WTC11 (cell line): Measurements from ENCODE around the gene RFC4. TPM values are rescaled to one million over a fixed set of nuclear protein-coding genes. Genes with fewer than 3 reads are reported as not detected.

Experiments used
- ATAC-seq: fragments of 200-7000 bp; cut with Tn5 transposase; 2 replicates; pipeline ENCODE4 v1.10.0; 2021; ENCODE audit warnings: mild to moderate bottlenecking, moderate library complexity
- CTCF ChIA-PET: fragments of 300-600 bp; sonication (Branson Sonifier 250); formaldehyde crosslinking; loops from one replicate; lab custom pipeline; 2021; ENCODE audit warnings: antibody characterized with exemption; lab: Charles Lee
- POLR2A ChIA-PET: fragments of 350-600 bp; sonication (Branson Sonifier 250); formaldehyde crosslinking; loops from one replicate; lab custom pipeline; 2021; ENCODE audit warnings: antibody characterized with exemption; lab: Charles Lee
- DNase-seq: peaks from one replicate; pipeline ENCODE4 v3.0.0; 2021; ENCODE audit warnings: low spot score
- H3K27ac Mint-ChIP-seq: 2 replicates; pipeline ENCODE4 v1.8.0; 2021; ENCODE audit warnings: mixed read lengths
- H3K27me3 Mint-ChIP-seq: 2 replicates; pipeline ENCODE4 v1.8.0; 2021; ENCODE audit warnings: low read depth, mild to moderate bottlenecking, moderate library complexity, mixed read lengths
- H3K36me3 Mint-ChIP-seq: 2 replicates; pipeline ENCODE4 v1.8.0; 2021; ENCODE audit warnings: mixed read lengths
- H3K4me1 Mint-ChIP-seq: 2 replicates; pipeline ENCODE4 v1.8.0; 2022; ENCODE audit warnings: mixed read lengths
- H3K4me3 Mint-ChIP-seq: 2 replicates; pipeline ENCODE4 v1.8.0; 2021; ENCODE audit warnings: mild to moderate bottlenecking, moderate library complexity, mixed read lengths
- H3K9me3 Mint-ChIP-seq: 2 replicates; pipeline ENCODE4 v1.8.0; 2021; ENCODE audit warnings: mixed read lengths
- CREB1 ChIP-seq: sonication (generic); formaldehyde crosslinking; IDR thresholded peaks from 2 replicates; pipeline ENCODE4 v1.8.0; 2023; ENCODE audit warnings: mild to moderate bottlenecking, missing genetic modification reagents
- FOXJ3 ChIP-seq: sonication (generic); formaldehyde crosslinking; IDR thresholded peaks from 2 replicates; pipeline ENCODE4 v1.9.0; 2021; ENCODE audit warnings: missing genetic modification reagents, mild to moderate bottlenecking, borderline replicate concordance
- FOXP1 ChIP-seq: sonication (generic); formaldehyde crosslinking; IDR thresholded peaks from 2 replicates; pipeline ENCODE4 v1.8.0; 2022; ENCODE audit warnings: missing genetic modification reagents, mild to moderate bottlenecking, moderate library complexity, borderline replicate concordance
- NR1H2 ChIP-seq: sonication (generic); formaldehyde crosslinking; IDR thresholded peaks from 2 replicates; pipeline ENCODE4 v1.9.0; 2021; ENCODE audit warnings: mild to moderate bottlenecking, moderate library complexity, missing genetic modification reagents
- RELA ChIP-seq: sonication (generic); formaldehyde crosslinking; IDR thresholded peaks from 2 replicates; pipeline ENCODE4 v1.8.1; 2022; ENCODE audit warnings: missing genetic modification reagents, mild to moderate bottlenecking, borderline replicate concordance
- TCF7 ChIP-seq: sonication (generic); formaldehyde crosslinking; IDR thresholded peaks from 2 replicates; pipeline ENCODE4 v1.8.0; 2022; ENCODE audit warnings: mild to moderate bottlenecking, low read depth, missing genetic modification reagents, moderate library complexity
- TEAD1 ChIP-seq: sonication (generic); formaldehyde crosslinking; IDR thresholded peaks from 2 replicates; pipeline ENCODE4 v1.8.0; 2022; ENCODE audit warnings: mild to moderate bottlenecking, missing genetic modification reagents
- TEAD4 ChIP-seq: sonication (generic); formaldehyde crosslinking; IDR thresholded peaks from 2 replicates; pipeline ENCODE4 v1.8.0; 2022; ENCODE audit warnings: mild to moderate bottlenecking, missing genetic modification reagents
- TP53 ChIP-seq: sonication (generic); formaldehyde crosslinking; IDR thresholded peaks from 2 replicates; pipeline ENCODE4 v1.8.1; 2023; ENCODE audit warnings: mild to moderate bottlenecking, missing genetic modification reagents
- ZNF232 ChIP-seq: sonication (generic); formaldehyde crosslinking; IDR thresholded peaks from 2 replicates; pipeline ENCODE4 v1.8.0; 2022; ENCODE audit warnings: mild to moderate bottlenecking, missing genetic modification reagents
- ZNF396 ChIP-seq: fragments of 250-450 bp; sonication (Bioruptor Pico); IDR thresholded peaks from 2 replicates; pipeline ENCODE4 v1.8.0; 2021; ENCODE audit warnings: mild to moderate bottlenecking, moderate library complexity, borderline replicate concordance
- ZNF416 ChIP-seq: fragments of 250-450 bp; sonication (Bioruptor Pico); IDR thresholded peaks from 2 replicates; pipeline ENCODE4 v1.9.0; 2021; ENCODE audit warnings: mild to moderate bottlenecking, inconsistent platforms
- ZNF423 ChIP-seq: fragments of 250-450 bp; sonication (Bioruptor Pico); IDR thresholded peaks from 2 replicates; pipeline ENCODE4 v2.1.2; 2022; ENCODE audit warnings: mild to moderate bottlenecking, moderate library complexity
- total RNA-seq: library from RNA; stranded (reverse); gene quantifications from 3 replicates; pipeline ENCODE4 v1.2.3, GENCODE V29; 2021
- TF ChIP-seq, protein P1 (sequence below): sonication (generic); formaldehyde crosslinking; conservative IDR thresholded peaks from 2 replicates; pipeline ENCODE4 v1.8.1; 2023; ENCODE audit warnings: mild to moderate bottlenecking, low read depth, missing genetic modification reagents, moderate library complexity
- TF ChIP-seq, protein P2 (sequence below): fragments of 250-450 bp; sonication (Bioruptor Pico); IDR thresholded peaks from 2 replicates; pipeline ENCODE4 v1.8.0; 2021; ENCODE audit warnings: mild to moderate bottlenecking
- TF ChIP-seq, protein P3 (sequence below): sonication (generic); formaldehyde crosslinking; IDR thresholded peaks from 2 replicates; pipeline ENCODE4 v1.8.1; 2023; ENCODE audit warnings: mild to moderate bottlenecking, missing genetic modification reagents, moderate library complexity
- TF ChIP-seq, protein P4 (sequence below): sonication (generic); formaldehyde crosslinking; IDR thresholded peaks from 2 replicates; pipeline ENCODE4 v1.8.0; 2023; ENCODE audit warnings: mild to moderate bottlenecking, missing genetic modification reagents
- TF ChIP-seq, protein P5 (sequence below): fragments of 250-450 bp; sonication (Bioruptor Pico); IDR thresholded peaks from 2 replicates; pipeline ENCODE4 v1.9.0; 2021; ENCODE audit warnings: moderate library complexity, mild to moderate bottlenecking, inconsistent platforms, borderline replicate concordance
- TF ChIP-seq, protein P6 (sequence below): fragments of 250-450 bp; sonication (Bioruptor Pico); IDR thresholded peaks from 2 replicates; pipeline ENCODE4 v1.9.0; 2021; ENCODE audit warnings: mild to moderate bottlenecking, borderline replicate concordance

The RFC4 gene
- total RNA-seq, 1 experiment from 2014 or later: 104 TPM

DNA sequence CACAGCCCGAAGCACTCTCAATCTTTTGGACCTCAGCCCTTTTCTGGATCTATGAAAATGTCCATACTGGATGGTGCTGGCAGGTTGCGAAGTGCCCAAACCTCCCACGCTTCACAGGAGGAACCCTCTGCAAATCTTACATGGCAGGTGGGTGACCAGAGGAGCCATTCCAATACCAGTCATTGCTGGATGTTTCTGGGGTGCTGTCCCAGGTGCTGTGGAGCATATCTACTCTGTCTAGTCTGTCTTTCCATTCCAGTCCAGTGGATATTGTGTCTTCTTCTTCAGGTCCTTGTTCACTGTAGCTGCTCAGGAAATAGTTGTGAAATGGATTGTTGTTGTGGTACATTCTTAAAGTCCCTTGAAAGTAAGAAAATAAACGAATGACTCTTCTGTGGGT, 25.5 kb upstream of the RFC4 start:
- peaks cover 53% of the 10 kb centered on the region for H3K27me3 Mint-ChIP-seq
- no peak overlapping the region for H3K27ac Mint-ChIP-seq
- 0 out of 2 replicates have a peak, but pooled peaks cover 6% of the 10 kb centered on the region for H3K9me3 Mint-ChIP-seq
- CTCF ChIA-PET: no interaction called here
- H3K4me1 Mint-ChIP-seq: peaks cover 11% of the 10 kb centered on the region
- TF ChIP-seq, protein P1, sequence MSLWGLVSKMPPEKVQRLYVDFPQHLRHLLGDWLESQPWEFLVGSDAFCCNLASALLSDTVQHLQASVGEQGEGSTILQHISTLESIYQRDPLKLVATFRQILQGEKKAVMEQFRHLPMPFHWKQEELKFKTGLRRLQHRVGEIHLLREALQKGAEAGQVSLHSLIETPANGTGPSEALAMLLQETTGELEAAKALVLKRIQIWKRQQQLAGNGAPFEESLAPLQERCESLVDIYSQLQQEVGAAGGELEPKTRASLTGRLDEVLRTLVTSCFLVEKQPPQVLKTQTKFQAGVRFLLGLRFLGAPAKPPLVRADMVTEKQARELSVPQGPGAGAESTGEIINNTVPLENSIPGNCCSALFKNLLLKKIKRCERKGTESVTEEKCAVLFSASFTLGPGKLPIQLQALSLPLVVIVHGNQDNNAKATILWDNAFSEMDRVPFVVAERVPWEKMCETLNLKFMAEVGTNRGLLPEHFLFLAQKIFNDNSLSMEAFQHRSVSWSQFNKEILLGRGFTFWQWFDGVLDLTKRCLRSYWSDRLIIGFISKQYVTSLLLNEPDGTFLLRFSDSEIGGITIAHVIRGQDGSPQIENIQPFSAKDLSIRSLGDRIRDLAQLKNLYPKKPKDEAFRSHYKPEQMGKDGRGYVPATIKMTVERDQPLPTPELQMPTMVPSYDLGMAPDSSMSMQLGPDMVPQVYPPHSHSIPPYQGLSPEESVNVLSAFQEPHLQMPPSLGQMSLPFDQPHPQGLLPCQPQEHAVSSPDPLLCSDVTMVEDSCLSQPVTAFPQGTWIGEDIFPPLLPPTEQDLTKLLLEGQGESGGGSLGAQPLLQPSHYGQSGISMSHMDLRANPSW (CRISPR knock-in tag): no peak
- TF ChIP-seq, protein P2, sequence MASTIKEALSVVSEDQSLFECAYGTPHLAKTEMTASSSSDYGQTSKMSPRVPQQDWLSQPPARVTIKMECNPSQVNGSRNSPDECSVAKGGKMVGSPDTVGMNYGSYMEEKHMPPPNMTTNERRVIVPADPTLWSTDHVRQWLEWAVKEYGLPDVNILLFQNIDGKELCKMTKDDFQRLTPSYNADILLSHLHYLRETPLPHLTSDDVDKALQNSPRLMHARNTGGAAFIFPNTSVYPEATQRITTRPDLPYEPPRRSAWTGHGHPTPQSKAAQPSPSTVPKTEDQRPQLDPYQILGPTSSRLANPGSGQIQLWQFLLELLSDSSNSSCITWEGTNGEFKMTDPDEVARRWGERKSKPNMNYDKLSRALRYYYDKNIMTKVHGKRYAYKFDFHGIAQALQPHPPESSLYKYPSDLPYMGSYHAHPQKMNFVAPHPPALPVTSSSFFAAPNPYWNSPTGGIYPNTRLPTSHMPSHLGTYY (CRISPR knock-in tag): no peak
- TF ChIP-seq NR1H2 (no peak), ZNF232 (CRISPR knock-in tag) (no peak), ZNF396 (CRISPR knock-in tag) (no peak), FOXP1 (CRISPR knock-in tag) (no peak), CREB1 (CRISPR knock-in tag) (no peak), TEAD1 (CRISPR knock-in tag) (no peak), TEAD4 (CRISPR knock-in tag) (no peak), ZNF423 (CRISPR knock-in tag) (no peak), TCF7 (CRISPR knock-in tag) (no peak), TP53 (CRISPR knock-in tag) (no peak), FOXJ3 (CRISPR knock-in tag) (no peak), ZNF416 (no peak), RELA (no peak)
- TF ChIP-seq, protein P3, sequence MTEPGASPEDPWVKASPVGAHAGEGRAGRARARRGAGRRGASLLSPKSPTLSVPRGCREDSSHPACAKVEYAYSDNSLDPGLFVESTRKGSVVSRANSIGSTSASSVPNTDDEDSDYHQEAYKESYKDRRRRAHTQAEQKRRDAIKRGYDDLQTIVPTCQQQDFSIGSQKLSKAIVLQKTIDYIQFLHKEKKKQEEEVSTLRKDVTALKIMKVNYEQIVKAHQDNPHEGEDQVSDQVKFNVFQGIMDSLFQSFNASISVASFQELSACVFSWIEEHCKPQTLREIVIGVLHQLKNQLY: no peak
- TF ChIP-seq, protein P4, sequence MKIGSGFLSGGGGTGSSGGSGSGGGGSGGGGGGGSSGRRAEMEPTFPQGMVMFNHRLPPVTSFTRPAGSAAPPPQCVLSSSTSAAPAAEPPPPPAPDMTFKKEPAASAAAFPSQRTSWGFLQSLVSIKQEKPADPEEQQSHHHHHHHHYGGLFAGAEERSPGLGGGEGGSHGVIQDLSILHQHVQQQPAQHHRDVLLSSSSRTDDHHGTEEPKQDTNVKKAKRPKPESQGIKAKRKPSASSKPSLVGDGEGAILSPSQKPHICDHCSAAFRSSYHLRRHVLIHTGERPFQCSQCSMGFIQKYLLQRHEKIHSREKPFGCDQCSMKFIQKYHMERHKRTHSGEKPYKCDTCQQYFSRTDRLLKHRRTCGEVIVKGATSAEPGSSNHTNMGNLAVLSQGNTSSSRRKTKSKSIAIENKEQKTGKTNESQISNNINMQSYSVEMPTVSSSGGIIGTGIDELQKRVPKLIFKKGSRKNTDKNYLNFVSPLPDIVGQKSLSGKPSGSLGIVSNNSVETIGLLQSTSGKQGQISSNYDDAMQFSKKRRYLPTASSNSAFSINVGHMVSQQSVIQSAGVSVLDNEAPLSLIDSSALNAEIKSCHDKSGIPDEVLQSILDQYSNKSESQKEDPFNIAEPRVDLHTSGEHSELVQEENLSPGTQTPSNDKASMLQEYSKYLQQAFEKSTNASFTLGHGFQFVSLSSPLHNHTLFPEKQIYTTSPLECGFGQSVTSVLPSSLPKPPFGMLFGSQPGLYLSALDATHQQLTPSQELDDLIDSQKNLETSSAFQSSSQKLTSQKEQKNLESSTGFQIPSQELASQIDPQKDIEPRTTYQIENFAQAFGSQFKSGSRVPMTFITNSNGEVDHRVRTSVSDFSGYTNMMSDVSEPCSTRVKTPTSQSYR (CRISPR knock-in tag): no peak
- TF ChIP-seq, protein P5, sequence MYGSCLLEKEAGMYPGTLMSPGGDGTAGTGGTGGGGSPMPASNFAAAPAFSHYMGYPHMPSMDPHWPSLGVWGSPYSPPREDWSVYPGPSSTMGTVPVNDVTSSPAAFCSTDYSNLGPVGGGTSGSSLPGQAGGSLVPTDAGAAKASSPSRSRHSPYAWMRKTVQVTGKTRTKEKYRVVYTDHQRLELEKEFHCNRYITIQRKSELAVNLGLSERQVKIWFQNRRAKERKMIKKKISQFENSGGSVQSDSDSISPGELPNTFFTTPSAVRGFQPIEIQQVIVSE: no peak
- TF ChIP-seq, protein P6, sequence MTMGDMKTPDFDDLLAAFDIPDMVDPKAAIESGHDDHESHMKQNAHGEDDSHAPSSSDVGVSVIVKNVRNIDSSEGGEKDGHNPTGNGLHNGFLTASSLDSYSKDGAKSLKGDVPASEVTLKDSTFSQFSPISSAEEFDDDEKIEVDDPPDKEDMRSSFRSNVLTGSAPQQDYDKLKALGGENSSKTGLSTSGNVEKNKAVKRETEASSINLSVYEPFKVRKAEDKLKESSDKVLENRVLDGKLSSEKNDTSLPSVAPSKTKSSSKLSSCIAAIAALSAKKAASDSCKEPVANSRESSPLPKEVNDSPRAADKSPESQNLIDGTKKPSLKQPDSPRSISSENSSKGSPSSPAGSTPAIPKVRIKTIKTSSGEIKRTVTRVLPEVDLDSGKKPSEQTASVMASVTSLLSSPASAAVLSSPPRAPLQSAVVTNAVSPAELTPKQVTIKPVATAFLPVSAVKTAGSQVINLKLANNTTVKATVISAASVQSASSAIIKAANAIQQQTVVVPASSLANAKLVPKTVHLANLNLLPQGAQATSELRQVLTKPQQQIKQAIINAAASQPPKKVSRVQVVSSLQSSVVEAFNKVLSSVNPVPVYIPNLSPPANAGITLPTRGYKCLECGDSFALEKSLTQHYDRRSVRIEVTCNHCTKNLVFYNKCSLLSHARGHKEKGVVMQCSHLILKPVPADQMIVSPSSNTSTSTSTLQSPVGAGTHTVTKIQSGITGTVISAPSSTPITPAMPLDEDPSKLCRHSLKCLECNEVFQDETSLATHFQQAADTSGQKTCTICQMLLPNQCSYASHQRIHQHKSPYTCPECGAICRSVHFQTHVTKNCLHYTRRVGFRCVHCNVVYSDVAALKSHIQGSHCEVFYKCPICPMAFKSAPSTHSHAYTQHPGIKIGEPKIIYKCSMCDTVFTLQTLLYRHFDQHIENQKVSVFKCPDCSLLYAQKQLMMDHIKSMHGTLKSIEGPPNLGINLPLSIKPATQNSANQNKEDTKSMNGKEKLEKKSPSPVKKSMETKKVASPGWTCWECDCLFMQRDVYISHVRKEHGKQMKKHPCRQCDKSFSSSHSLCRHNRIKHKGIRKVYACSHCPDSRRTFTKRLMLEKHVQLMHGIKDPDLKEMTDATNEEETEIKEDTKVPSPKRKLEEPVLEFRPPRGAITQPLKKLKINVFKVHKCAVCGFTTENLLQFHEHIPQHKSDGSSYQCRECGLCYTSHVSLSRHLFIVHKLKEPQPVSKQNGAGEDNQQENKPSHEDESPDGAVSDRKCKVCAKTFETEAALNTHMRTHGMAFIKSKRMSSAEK: no peak
- TF ChIP-seq, all 79 proteins: peak for 0
- DNase-seq (no peak), ATAC-seq (no peak)
- Mint-ChIP-seq H3K4me3 (no peak overlapping the region), H3K36me3 (no peaks in the 10 kb centered on the region)
- POLR2A ChIA-PET: no interaction called here
